GM18951 (cell line): Measurements from ENCODE around the gene HMGB1.

ENCODE experiments used
- POLR2A ChIP-seq: IDR thresholded peaks from 4 replicates; pipeline ENCODE4 v1.6.1; 2011; ENCODE audit warnings: mild to moderate bottlenecking; ENCODE audit not compliant: insufficient read length, insufficient read depth; ENCODE audit errors: extremely low read depth
- in situ Hi-C: fragments of 300-500 bp; cut with MboI; formaldehyde crosslinking; loops from one replicate; pipeline ENCODE4 v1.12.0; 2022; ENCODE audit warnings: low sequenced_read_pairs, mixed read lengths, inconsistent platforms; ENCODE audit not compliant: unreplicated experiment

HMGB1 gene

DNA sequence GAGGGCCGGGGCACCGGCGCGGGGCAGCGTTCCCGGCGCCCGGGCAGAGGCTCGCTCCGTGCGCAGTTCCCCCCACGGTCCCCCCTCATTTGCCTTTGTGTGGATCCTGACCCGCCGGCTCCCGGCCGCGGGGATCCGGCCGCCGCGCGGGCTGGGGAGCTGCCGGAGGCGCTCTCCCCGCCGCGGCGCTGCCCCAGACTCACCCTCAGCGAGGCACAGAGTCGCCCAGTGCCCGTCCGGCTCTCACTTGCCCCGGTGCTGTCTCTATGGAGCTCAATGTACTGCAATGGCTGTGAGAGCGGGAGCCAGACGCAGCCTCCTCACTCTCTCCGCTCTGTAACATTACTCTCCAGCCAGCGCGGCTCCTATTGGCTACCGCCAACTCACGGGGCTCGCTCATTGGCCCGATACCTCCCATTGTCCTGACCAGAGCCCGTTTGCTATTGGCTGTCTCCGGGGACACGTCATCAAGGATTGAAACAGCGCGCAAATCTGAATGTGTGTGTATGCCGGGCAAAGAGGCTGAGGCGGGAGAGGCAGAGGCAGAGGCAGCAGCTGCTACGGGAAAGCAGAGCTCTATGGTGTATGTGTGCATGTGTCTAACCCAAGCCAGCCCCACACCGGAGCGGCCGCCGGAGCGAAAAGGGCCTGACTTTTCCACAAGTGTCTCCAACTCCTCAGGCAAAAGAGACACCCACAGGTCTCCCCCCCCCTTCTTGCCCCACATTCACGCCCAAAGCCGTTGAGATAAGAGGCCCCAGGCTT is at the start of gene HMGB1:
Gene HMGB1, minus strand, starts transcription at position 344 of the 765 bp plus-strand sequence. CDS start 2,256 bp downstream, outside the sequence.
- TF ChIP-seq POLR2A = peak; percentile 90
- in situ Hi-C loops = loop anchor here (5.0 kb wide), 1 partner anchor 77 kb away; no protein-coding TSS in a partner anchor

DNA sequence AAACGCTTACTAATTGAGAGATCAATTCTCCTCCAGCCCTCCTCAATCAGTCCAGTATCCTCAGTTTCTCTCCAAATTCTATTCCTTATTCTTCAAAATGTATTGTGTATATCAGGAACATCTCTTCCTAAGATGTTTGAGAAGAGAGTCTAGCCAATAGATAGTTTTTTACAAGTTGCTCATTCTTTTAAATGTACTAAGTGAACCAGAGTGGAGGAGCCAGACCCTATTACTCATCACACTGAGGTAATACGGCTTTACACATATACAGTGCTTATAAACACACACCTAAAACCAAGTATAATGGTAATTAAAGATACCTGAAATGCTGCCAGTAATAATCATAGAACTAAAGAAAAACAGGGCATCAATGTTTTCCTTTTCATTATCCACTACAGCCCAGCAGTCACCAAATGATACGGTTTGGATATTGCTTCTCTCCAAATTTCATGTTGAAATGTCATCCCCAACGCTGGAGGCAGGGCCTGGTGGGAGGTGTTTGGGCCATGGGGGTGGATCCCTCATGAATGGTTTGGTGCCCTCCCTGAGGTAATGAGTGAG is 45.2 kb upstream of the HMGB1 start:
- in situ Hi-C loops = no loop called here
- no peak for TF ChIP-seq POLR2A

DNA sequence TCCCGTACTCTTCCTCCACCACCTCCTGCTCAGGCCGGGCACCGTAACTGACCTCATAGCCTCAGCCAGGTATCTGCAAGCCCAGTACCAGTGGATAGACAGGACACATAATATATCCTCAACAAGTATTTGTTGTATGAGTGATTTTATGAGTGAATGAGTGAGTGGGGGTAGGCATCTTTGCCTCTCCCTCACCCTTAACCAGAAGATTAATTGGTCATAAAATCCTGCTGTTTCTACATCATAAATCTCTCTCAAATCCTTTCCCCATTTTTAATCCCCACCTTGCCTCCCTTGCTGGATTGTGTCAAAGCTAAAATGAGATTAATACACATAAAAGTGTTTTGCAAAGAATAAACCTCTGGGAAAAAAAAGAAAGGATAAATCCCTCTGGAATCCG is 44.4 kb upstream of the HMGB1 start:
- TF ChIP-seq POLR2A = no peak
- in situ Hi-C loops = no loop called here

DNA sequence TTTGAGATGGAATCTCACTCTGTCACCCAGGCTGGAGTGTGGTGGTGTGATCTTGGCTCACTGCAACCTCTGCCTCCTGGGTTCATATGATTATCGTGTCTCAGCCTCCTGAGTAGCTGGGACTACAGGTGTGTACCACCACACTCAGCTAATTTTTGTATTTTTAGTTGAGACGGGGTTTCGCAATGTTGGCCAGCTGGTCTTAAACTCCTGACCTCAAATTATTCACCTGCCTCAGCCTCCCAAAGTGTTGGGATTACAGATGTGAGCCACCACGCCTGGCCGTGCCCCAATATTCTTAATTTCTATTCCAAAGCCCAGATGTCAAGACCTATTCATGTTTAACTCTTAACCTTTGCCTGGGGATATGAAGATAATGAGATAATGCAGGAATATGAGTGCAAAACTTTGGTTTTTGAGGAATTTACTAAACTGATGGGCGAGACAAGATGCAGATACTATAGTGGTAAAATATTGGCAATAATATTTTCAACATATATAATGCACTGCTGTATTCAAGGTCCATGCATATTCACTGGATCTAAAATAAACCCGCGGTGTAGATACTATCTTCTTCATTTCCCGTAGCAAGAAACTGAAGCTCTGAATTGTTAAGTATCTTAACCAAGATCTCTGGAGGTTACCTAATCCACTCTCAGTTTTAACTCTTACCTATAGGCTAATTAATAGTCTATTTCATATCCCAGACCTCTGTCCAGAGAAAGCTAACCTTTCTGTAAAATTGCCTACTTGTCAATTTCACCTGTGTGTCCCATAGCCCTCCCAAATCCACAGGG is 43.7 kb upstream of the HMGB1 start:
- in situ Hi-C loops = no loop called here
- no peak for TF ChIP-seq POLR2A

DNA sequence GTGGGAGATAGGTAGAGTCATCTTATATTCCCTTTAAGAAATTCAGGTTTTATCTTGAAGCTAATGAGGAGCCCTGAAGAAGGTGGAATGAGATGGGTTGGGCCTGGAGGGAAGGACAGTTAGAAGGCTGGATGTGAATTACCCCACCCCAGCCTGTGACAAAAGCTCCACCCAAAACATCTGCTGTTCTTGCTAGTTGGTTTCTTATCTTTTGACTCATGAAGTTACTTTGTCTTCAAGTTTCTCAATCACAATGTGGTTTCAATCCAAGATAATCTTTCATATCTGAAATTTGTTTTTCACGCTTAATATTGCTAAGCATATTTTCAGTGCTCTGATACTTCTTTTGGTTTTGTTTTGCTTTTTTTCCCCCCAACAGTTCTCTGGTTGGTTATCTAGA is 38.3 kb upstream of the HMGB1 start:
- in situ Hi-C loops = no loop called here
- no peak for TF ChIP-seq POLR2A

DNA sequence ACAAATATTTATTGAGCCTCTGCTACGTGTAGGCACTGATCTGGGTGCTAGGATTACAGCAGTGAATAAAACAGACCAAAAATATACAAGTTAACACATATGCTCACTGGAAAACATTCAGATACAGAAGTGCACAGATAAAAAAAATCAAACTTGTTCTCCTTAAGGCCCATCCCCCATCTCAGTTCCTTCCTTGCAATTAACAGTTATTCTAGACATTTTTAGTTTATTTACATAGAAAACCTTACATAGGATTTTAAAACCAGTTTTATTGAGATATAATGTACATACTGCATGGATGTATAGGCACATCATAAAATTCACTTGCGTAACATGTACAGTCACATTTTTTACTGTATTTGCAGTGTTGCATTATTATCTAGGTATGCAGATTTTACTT is 36.5 kb upstream of the HMGB1 start:
- in situ Hi-C loops = no loop called here
- TF ChIP-seq POLR2A = no peak

DNA sequence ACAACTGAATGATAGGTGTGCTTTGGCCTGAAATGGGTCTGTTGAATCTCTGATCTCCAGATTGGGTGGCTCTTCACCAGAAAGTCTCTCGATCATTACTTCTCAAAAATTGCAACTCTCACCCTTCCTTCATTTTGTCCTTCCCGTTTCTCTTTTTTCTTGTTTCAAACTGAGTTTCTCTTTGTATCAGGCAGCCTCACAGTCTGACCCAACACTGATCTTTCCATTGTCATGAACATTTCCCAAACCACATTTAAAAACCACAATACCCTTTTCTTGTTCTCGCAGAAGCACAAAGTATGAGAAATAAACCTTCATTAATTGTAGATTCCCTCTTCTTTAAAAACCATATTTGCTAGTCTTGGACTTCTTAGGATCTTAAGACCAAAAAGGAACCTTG is 33.6 kb upstream of the HMGB1 start:
- no peak for TF ChIP-seq POLR2A

DNA sequence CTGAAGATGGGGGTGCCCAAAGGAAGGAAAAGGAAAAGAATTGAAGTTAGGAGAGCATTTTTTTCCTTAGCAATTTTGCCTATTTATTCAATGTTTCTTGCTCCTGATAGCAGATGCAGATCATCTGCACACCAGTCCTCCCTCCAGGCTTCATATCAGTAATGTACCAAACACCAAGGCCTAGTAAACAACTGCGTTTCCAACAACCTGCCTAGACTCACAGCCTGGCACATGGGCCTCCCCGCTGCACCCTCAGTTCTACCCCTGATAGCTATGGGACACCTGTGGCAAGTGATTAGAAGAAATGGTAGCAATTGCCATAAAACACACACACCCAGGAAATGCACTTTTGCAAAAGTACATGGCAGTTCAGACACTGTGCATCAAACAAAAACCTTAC is 30.4 kb upstream of the HMGB1 start:
- no peak for TF ChIP-seq POLR2A
- in situ Hi-C loops = no loop called here

More for the DNA sequence above, 33.6 kb upstream of the HMGB1 start:
- in situ Hi-C loops = no loop called here

DNA sequence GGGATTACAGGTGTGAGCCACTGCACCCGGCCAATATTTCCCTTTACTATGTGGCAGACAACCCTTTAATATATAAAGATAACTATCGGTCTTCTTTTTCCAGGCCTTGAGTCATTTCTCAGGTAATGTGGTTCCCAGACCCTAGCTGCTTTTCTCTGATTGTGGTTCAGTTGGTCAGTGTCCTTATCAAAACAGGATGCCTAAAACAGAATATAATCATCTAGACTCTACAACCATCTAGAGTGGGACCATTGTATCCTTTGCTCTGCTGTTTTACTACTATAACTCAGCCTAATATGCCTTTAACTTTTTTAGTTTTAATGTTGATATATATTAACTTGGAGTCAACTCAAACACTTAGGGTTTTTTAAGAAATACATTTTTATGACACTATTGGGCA is 30.0 kb upstream of the HMGB1 start:
- no peak for TF ChIP-seq POLR2A
- in situ Hi-C loops = no loop called here

DNA sequence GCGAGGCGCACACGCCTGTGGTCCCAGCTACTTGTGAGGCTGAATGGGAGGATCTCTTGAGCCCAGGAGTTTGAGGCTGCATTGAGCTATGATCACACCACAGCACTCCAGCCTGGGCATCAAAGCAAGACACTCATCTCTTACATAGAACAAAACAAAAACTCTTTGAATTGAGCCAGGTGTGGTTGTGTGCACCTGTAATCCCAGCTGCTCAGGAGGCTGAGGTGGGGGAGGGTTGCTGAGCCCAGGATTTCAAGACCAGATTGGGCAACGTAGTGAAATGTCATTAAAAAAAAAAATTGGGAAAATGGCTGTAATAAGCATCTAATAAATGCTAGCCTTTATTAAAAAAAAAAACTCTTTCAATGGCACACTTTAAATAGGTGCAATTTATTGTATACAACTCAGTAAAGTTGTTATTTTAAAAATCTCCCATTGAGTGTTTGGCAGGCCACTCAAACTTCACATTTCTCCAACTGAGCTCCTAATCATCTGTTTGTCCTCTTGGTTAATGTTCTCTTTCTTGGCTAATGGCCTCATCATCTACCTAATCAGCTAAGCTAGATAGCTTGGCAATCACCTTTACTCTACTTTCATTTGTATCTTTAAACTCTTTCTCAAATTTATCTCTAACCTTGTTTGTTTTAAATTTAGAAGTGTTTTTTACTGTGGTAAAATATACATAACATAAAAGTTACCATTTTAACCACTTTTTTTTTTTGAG is 28.1 kb upstream of the HMGB1 start:
- in situ Hi-C loops = no loop called here
- no peak for TF ChIP-seq POLR2A

DNA sequence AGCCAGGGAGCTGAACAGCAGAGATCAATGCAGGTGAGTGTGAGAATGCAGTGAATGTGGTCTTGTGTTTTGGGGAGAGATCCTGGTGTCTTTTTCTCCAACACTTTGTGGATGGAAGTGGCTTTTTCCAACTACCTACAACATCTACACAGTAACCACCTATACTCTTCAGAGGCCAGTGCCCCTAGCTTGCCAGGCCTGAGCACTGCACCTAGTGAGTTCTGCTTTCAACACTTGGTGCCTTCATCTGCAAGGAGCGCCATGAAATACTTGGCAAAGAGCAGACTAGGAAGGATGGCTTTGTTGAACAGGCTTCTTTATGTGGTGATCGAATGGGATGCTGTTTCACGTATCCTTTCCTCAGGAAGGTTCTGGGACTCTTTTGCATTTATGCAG is 21.3 kb upstream of the HMGB1 start:
- TF ChIP-seq POLR2A = no peak
- in situ Hi-C loops = no loop called here

DNA sequence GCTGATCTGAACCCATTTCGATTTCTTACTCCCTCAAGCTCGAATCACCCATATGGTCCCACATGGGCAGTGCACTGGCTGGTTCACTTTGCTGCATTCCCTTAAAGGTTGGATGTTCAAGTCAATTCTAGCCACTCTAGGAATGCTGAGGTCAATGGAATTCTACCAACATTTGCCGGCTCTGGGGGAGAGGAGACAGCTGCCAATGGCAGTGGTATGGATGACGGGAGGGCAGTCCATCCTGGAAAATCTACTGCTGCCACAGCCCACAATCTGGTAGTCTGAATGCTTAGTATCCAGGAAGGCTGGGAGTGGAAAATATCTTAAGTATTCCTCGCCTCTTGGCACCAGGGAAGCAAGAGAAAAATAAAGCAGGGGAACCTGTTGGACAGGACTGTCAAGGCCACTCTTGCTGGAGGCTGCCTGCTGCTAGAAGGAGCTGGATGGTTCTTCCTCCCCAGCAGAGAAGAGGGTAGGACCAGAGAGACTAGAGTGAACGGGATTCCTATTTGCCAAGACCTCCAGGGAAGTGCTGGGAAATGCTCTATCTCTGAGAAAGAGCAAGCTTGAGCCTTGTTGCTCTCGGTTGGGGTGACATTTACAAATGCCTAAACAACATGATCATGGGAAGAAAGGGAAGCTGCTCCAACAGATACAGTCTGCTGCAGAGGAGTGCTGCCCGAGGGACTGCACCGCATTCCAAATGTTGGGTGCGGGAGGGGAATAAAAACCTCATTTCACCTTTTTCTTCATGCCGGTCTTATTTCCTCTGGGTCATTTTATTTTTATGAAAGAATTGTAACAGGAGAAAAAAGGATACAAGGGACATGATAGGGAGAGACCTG is 20.7 kb upstream of the HMGB1 start:
- in situ Hi-C loops = no loop called here
- no peak for TF ChIP-seq POLR2A

DNA sequence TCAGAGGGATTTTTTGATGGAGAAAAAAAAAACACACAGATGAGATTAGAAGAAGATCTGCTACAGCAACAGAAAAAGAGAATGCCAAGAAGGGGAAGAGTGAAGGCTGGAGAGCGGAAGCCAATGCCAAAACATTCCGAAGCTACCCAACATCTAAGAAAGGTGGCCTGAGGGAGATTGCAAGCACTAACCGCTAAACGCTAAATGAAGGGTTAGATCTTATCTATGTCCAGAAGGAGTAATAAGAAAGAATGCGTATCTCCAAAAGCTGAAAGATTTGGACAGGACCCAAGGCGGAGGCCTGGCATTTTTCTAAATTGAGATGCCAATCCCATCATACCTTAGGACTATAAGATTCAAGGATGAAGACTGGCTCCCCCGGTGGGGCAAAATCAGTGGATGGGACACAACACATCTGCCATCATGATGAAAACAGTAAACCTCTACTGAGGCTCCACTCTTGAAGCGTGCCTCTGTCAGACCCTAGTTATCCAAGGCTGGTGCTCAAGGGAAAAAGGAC is 15.6 kb upstream of the HMGB1 start:
- no peak for TF ChIP-seq POLR2A
- in situ Hi-C loops = no loop called here
